ENCODE results near the gene FEM1A. TPM values are rescaled to one million over a fixed set of nuclear protein-coding genes. Genes with fewer than 3 reads are reported as not detected.

The FEM1A gene
- total and polyA plus RNA-seq, 9 donors: 3.6 to 11.4 (median 9.1) TPM

DNA sequence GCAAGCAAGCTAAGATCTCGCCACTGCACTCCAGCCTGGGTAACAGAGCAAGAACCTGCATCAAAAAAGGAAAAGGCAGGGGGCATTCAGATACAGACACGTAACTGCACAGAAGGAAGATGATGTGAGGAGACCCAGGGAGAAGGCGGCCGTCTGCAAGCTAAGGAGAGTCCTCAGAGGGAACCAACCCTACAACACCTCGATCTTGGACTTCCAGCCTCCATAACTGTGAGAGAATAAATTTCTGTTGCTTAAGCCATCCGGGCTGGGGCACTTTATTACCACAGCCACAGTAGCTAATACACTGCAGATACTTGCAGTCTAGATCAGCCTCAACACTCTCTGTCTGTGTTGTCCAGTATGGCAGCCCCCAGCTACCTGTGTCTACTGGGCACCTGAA lies 32.0 kb downstream of the FEM1A start:
- H3K4me3 ChIP-seq: no peak overlapping the region
- H3K27me3 ChIP-seq: no peaks in the 10 kb centered on the region
- H3K27ac ChIP-seq: no peak overlapping the region
- 80 to 89% (median 88%) methylated on average over 6 of the region's 6 CpGs for WGBS, 3 donors
- no peaks in the 10 kb centered on the region for H3K36me3 ChIP-seq
- TF ChIP-seq POLR2A (IDR thresholded peaks at IDR 0.05) (no peak), EP300 (IDR thresholded peaks at IDR 0.05) (no peak)
- TF ChIP-seq, protein P1, sequence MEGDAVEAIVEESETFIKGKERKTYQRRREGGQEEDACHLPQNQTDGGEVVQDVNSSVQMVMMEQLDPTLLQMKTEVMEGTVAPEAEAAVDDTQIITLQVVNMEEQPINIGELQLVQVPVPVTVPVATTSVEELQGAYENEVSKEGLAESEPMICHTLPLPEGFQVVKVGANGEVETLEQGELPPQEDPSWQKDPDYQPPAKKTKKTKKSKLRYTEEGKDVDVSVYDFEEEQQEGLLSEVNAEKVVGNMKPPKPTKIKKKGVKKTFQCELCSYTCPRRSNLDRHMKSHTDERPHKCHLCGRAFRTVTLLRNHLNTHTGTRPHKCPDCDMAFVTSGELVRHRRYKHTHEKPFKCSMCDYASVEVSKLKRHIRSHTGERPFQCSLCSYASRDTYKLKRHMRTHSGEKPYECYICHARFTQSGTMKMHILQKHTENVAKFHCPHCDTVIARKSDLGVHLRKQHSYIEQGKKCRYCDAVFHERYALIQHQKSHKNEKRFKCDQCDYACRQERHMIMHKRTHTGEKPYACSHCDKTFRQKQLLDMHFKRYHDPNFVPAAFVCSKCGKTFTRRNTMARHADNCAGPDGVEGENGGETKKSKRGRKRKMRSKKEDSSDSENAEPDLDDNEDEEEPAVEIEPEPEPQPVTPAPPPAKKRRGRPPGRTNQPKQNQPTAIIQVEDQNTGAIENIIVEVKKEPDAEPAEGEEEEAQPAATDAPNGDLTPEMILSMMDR (IDR thresholded peaks at IDR 0.05): no peak
- no peaks in the 10 kb centered on the region for H3K9me3 ChIP-seq
- DNase-seq: no peak
- intact Hi-C loops (cut with DNase I): no loop called here
- H3K4me1 ChIP-seq (ENCODE audit: insufficient read depth): no peaks in the 10 kb centered on the region

- 73 to 75% (median 75%) methylated on average over 16 of the region's 16 CpGs for WGBS, 3 donors
- no peaks in the 10 kb centered on the region for H3K9me3 ChIP-seq
- no peak overlapping the region for H3K27ac ChIP-seq
- DNase-seq: no peak
- H3K4me3 ChIP-seq: no peak overlapping the region
- H3K4me1 ChIP-seq (ENCODE audit: insufficient read depth): peaks cover 2% of the 10 kb centered on the region
- TF ChIP-seq POLR2A (IDR thresholded peaks at IDR 0.05) (no peak), EP300 (IDR thresholded peaks at IDR 0.05) (no peak)
- TF ChIP-seq, protein P1 (IDR thresholded peaks at IDR 0.05): no peak
- no peaks in the 10 kb centered on the region for H3K36me3 ChIP-seq
- intact Hi-C loops (cut with DNase I): no loop called here
- no peaks in the 10 kb centered on the region for H3K27me3 ChIP-seq
These were observed 37.6 kb downstream of the FEM1A start for GRCh38 chr19:4829001-4829712.

DNA sequence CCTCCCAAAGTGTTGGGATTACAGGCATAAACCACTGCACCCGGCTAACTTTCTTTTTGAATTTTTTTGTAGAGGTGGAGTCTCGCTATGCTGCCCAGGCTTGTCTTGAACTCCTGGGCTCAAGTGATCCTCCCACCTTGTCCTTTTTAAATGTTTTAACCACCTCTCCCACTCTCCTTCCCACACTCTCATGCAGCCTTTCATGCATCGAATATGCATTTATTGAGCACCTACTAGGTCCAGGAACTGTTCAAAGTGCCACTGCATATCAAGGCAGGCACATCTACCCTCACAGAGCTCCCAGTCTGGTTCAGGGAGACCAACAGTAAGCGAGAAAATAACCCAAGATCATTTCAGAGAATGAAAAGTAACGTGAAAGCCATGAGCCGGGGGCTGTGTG lies 38.8 kb downstream of the FEM1A start:
- Histone ChIP-seq H3K36me3 (no peaks in the 10 kb centered on the region), H3K9me3 (no peaks in the 10 kb centered on the region), H3K27me3 (no peaks in the 10 kb centered on the region), H3K4me1 (ENCODE audit: insufficient read depth) (peaks cover 2% of the 10 kb centered on the region), H3K27ac (peak overlapping the region; percentile 79 to 92), H3K4me3 (peak overlapping the region; percentile 85)
- TF ChIP-seq POLR2A (IDR thresholded peaks at IDR 0.05) (no peak), EP300 (IDR thresholded peaks at IDR 0.05) (no peak)
- TF ChIP-seq, protein P1 (IDR thresholded peaks at IDR 0.05): no peak
- no peak for DNase-seq
- 83 to 91% (median 90%) methylated on average over 6 of the region's 6 CpGs for WGBS, 3 donors
- intact Hi-C loops (cut with DNase I): no loop called here

- DNase-seq: no peak
- no peaks in the 10 kb centered on the region for H3K9me3 ChIP-seq
- no peaks in the 10 kb centered on the region for H3K27me3 ChIP-seq
- TF ChIP-seq, protein P1 (IDR thresholded peaks at IDR 0.05): no peak
- TF ChIP-seq POLR2A (IDR thresholded peaks at IDR 0.05): no peak
- TF ChIP-seq EP300 (IDR thresholded peaks at IDR 0.05): no peak
- intact Hi-C loops (cut with DNase I): no loop called here
- H3K4me1 ChIP-seq (ENCODE audit: insufficient read depth): peaks cover 2% of the 10 kb centered on the region
- no peaks in the 10 kb centered on the region for H3K36me3 ChIP-seq
- peak overlapping the region; percentile 85 for H3K4me3 ChIP-seq
- 56 to 71% (median 57%) methylated on average over 6 of the region's 6 CpGs for WGBS, 3 donors
- H3K27ac ChIP-seq: peak overlapping the region; percentile 79 to 92
These were observed 39.3 kb downstream of the FEM1A start for GRCh38 chr19:4830768-4831265.
